GM21526 (cell line): Measurements from ENCODE around the gene PRRG4.
A peak's percentile ranks its signal among the peaks of the same experiment; 100 is the strongest.
"Not testable (repeated sequence)": the region's sequence is repeated elsewhere in the genome, so short reads cannot be mapped to it uniquely, and the experiment has no call there.

Experiments used
- ATAC-seq: cut with Tn5 transposase; IDR thresholded peaks from one replicate; pipeline ENCODE4 v1.9.1; 2021; ENCODE audit warnings: moderate library complexity; ENCODE audit not compliant: unreplicated experiment, low FRiP score

Gene PRRG4

DNA sequence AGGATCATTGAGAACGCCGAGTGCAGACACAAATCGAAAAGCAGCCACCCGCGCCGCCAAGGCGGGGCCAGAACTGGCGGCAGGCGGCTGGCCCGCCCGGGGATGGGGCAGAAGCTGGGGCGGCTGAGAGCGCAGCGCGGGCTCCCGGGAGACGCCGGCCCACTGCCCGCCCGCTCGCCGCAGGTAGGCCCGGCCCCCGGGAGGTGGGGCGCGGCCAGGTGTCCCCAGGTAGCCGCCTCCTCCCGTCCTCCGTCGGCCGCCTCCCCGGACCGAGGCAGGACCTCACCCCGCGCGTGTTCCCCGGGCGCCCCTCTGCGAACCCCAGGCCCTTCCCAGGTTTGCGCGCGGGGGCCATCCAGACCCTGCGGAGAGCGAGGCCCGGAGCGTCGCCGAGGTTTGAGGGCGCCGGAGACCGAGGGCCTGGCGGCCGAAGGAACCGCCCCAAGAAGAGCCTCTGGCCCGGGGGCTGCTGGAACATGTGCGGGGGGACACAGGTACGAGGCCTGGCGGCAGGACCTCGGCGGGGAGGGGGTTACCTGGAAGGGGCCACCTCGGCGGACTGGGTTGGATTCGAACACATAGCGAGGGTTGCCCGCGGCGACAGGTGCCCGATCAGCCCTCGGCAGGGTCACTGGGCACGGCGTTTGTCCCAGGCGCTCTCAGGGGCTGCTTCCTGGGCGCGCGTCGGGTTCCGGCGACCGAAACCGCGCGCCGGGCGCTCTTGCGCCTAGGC, at the start of gene PRRG4:
PRRG4 (plus strand) TSS at position 248 of the 733 bp plus-strand sequence. CDS start 603 bp downstream, outside the sequence.
- peak; percentile 77 for ATAC-seq

DNA sequence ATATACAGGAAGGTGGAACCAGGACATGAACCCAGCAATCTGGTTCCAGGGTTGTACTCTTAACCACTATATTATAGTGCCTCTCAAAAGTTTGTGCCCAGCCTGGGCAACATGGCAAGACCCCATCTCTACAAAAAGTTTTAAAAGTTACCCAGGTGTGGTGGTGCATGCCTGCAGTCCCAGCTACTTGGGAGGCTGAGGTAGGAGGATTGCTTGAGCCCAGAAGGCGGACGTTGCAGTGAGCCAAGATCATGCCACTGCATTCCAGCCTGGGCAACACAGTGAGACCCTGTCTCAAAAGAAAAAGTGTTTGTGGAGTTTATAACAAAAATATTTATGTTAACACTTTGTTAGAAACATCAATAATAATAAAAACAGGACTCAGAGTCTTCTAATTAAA, 48.9 kb upstream of the PRRG4 start:
- ATAC-seq: not testable (repeated sequence)

DNA sequence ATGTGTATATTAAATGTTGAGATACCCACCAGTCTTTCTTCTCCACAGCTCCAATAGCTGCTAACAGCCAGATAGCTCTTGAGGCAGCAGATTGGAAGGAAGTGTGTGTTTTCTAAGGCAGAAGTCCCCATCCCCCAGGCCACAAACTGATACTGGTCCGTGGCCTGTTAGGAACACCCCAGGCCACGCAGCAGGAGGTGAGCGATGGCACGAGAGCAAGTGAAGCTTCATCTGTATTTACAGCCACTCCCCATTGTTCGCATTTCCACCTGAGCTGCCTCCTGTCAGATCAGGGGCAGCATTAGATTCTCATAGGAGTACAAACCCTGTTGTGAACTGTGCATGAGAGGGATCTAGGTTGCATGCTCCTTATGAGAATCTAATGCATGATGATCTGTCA, 48.0 kb upstream of the PRRG4 start:
- ATAC-seq: no peak

DNA sequence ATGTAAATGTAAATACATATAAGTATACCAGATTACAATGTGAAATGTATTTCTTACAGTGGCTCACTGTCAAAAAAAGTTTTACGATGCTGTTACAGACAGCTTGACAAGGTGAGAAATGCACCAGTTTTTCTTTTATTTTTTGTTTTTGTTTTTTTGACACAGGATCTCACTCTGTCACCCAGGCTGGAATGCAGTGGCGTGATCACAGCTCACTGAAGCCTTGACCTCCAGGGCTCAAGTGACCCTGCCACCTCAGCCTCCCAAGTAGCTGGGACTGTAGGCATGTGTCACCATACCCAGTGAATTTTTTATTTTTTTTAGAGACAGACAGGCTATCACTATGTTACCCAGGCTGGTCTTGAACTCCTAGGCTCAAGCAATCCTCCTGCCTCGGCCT, 44.5 kb upstream of the PRRG4 start:
- no peak for ATAC-seq

DNA sequence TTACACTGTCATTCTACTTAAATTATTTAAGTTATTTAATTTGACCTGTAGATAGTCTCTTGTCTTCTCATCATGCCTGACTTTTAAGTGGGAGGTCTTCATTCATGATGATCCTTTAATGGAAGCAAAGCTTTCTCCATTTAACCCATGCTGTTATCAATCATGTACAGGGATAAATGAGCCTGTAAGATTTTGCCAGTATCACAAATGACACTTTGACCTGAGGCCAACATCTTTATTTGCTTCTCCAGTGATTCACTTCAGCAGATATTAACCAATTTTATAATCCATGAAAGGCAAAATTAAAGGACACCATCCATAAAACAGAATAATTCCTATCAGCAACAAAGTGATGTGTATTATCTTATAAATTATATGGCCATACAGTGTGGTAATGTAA, 42.9 kb upstream of the PRRG4 start:
- no peak for ATAC-seq

DNA sequence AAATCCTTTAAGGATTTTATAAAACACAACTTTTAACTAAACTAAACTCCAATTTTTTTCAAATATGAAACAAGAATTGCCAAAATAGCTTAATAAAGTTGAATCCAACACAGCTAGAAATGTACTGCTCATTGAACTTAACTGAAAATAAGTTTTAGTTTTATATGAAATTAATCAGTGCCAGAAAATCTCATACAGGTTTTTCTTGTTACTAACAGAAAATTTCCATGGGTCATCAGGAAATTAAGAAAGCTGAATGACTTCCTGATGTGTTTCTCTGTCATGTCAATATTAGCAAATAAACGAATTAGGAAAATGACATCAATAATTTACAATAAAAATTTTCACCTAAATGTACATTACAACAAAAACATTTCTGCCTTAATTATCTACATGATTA, 38.8 kb upstream of the PRRG4 start:
- no peak for ATAC-seq

DNA sequence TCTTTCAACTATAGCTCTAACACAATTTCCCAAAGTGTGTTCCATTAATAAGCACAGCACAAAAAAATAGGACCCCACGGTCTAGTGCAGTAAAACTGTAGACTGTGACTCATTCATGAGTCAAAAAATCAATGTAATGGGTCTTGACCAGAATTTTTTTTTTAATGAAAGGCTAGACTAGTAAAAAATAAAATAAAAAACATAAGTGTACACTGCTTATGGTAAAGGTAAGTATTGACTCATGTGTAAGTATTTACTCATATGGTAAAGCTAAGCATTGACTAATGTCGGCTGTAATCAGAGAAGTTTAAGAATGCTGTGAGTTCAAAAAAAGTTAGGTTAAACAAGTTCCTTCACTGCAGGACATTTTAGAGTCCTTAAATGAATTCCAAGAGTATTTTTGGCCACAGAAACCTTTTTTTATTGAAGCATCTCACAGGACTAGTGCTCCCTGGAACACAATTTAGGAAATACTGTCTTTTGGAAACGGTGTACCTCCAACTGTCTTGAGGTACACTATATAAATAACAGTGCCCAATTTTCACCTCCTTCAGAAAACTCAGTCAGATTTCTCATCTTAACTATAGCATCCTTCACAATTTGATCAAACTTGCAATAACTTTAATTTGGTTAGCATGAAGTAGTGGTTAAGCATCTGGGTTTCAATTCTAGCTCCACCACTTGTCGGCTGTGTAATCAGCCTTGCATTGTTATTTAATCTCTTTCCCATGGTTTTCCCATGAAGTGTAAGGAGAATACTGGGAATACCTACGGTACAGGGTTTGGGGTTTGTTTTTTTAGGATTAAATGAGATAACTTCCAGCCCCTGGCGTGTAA, 37.4 kb upstream of the PRRG4 start:
- ATAC-seq: no peak

DNA sequence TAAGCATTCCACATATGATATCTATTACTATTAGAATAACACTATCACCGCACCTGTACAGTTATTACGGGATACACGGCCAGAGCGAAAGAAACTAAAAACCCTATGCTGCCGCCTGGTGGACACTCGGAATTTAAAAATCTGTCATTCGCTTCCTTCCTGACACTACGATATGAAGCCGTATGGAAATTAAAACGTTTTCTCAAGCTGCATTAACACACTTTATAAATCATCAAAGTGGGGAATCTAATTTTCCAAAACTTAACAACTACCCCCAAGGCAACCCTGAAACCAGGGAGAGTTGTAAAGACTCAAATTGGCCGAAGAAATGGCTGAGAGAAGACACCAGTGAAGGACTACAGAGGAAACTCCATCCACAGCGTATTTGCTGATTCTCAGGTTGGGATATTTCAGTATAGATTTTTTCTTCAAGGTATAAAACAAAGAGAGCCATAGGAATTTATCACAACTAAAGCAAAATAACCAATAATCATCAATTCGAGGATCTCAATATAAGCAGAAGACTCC, 36.7 kb upstream of the PRRG4 start:
- ATAC-seq: peak; percentile 71

DNA sequence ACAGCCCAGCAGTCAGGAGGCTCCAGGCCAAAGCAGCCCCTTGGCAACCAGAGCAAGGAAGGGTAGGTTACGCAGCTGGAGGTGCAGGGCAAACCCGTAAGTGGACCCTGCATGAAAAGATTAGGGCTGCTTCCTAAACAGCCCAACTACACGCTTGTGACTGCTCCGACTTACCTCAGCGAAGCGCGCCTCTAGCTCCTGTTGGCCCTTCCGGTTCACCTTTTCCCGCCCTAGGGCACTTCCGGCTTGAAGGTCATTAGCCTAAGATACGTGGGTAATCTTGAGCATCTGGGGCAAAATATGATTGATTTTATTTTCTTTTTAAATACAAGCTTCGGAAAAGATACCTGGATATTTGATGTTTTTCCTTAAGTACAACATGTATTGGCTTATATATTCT, 35.3 kb upstream of the PRRG4 start, which contains the start of gene CCDC73:
CCDC73 (minus strand) TSS at position 224 of the 400 bp plus-strand sequence. CDS start 34,419 bp downstream, outside the sequence.
- no peak for ATAC-seq

DNA sequence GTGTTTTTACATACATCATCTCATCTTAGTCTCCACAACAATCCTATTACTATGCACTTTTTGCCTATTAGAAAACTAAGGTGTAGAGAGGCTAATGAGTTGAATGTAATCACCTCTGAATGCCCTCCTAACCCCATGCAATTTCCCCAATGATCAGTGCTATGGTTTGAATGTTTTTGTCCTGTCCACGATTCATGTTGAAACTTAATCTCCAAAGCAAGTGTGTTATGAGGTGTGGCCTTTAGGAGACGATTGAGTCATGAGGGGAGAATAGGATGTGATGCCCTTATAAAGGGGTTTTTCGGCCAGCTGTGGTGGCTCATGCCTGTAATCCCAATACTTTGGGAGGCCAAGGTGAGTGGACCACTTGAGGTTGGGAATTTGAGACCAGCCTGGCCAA, 33.3 kb upstream of the PRRG4 start:
- no peak for ATAC-seq

DNA sequence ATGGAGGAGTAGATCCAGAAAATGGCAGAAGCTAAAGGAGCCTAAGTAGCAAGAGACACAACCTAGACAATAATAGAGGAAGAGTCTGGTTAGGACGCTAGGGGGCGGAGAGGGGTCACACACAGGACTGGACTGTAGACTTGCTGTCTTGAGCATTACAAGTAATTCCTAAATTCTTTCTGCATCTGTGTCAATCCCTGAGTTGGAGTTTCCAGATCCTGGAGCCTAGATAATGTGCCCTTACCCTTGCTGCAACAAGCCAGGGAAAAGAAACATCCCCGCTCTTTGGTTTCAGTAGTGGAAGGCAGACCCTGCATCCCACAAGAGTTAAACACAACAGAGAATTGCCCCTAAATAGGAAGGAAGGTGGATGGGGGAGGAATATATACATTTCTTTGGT, 20.4 kb upstream of the PRRG4 start:
- ATAC-seq: peak; percentile 98

DNA sequence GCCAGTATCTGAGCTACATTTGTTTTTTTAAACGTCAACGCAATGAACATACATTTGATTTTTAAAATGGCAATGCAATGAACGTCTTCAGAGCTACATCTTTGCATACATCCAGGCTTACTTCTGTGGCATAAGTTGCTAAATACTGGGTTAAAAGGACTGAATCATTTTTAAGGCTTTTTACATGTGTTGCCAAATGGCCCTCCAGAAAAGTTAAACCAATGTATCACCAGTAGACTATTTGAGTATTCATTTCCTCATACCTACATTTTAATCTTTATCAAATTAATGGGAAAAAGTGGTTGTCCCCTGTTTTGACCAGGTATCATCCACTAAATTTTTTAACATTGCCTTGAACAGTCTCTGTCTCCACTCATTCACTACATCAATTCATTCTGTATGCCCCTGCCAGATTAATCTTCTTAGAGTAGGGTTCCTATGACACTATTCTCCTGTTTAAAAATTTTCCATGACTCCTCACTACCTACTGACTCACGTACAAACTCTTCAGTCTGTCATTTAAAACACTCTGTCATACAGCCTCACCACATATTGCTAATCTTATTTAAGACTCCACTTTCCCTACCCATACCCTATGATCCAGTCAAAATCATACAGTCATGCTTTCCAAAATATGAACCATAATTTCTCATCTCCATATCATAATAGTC, 12.4 kb upstream of the PRRG4 start:
- no peak for ATAC-seq

DNA sequence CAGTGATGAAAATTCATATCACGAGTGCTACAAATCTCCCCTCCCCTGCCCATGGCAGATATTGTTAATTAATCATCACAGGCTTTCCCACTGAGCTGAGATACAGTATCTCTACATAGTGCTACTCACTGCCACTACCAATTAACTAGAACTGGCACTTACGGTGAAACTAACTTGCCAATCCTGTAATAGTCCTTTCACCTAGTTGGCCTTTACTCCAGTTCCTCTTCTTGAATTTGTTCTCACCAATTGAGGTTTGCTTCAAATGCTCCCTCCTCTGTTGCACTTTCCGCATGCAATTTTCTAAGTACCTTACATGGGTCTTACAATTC, 11.9 kb upstream of the PRRG4 start:
- no peak for ATAC-seq

DNA sequence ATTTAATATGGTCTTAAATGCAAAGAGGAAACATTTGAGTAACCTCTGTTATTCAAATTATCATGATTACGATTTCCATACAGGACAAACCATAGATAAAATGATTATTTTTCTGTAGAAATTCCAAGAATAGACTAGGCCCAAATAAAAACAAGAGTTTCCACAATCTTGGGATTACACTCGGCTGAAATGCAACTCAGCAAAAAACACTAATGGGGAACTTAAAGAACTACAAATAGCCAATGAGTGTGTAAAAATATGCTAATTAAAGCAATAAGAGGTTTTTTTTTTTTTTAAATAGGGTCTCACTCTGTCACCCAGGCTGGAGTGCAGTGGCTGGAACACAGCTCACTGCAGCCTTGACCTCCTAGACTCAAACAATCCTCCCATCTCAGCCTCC, 10.5 kb upstream of the PRRG4 start:
- no peak for ATAC-seq

DNA sequence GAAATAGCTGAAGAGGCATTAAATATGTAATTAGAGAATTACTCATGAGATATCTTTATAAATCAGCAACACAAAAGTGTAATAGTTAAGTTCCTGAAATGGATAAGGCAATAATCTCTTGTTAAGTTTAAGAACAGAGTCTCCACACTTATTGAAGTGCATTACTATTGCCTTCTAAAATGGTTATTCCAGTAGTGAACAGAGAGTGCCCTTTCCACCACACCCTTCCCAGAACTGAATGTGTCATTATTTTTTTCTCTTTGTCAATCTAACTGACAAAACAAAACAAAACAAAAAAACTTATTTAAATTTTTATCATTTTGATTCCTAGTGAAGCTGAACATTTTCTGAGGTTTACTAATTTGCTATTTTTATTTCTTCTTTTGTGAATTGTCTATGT, 9.2 kb upstream of the PRRG4 start:
- no peak for ATAC-seq

DNA sequence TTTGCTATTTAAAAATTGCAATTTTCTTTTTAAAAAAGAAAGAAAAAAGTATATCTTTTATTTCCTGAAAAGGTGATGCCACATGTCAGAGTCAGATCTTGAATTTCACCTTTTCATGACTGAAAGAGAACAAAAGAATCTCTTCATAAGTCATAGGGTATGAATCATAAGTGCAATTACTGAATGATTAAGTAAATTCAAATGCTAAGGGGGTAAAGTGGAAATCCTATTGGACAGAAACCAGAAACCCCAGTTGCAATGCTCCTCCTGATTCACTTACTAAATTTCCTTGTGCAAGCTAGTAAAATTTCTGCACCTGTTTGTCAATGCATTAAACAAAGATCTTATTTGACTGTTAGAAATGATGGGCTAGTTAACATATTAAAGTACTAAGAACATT, 8.2 kb upstream of the PRRG4 start:
- no peak for ATAC-seq

DNA sequence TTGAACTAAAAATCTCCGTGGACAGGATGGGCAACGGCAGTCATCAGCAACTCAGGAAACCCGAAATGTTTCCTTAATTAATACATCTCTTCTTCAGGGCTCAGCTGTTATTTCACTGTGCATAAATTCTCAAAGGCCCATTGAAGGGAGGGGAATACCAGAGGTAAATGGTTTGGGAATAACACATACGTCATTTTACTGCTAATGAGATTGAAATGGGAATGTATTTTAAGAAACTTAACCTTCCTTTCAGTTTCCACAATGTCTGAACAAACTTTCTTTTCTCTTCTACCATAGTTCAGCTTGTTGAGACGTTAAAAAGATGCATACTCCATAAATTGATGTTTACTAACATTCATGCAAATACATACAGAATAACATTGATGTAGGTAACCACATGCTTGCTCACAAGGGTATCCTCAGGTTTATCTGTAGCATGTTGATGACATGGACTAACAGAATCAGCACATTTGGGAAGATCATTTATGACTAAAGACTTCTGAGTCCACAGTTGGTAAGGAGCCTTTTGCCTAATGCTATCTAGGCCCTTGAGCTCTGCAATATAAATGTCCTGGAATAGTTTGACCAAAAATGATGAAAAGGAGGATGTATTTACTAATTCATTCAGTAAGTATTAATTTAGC, 7.7 kb upstream of the PRRG4 start:
- no peak for ATAC-seq

DNA sequence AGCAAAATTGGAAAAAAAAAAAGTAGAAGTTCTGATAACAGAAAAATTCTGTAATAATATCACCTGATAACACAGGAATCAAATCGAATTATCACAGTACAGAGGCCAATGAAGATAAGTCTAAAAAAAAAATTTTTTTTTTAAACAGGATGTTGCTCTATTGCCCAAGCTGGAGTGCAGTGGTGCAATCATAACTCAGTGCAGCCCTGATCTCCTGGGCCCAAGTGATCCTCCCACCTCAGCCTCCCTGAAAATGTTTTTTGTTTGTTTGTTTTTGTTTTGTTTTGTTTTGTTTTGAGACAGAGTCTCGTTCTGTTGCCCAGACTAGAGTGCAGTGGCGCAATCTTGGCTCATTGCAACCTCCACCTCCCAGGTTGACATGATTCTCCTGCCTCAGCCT, 6.1 kb upstream of the PRRG4 start:
- not testable (repeated sequence) for ATAC-seq

DNA sequence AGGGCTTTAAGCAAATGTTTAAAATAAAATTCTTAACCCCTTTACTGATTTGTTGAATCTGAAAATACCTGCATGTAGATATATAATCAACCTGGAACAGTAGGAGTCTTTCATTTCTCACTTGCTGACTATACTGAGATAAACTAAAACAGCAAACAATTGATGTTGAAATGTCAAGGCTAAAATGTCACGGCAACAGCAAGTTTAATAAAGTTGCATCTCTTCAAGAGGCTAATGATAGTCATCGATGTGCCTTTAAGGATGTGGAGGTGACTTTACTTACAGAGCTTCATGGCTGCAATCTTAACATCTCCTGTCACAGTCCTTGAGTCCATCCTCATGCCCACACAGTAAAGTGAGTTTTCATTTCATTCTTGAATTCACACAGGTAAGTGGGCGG, 3.6 kb upstream of the PRRG4 start:
- no peak for ATAC-seq

DNA sequence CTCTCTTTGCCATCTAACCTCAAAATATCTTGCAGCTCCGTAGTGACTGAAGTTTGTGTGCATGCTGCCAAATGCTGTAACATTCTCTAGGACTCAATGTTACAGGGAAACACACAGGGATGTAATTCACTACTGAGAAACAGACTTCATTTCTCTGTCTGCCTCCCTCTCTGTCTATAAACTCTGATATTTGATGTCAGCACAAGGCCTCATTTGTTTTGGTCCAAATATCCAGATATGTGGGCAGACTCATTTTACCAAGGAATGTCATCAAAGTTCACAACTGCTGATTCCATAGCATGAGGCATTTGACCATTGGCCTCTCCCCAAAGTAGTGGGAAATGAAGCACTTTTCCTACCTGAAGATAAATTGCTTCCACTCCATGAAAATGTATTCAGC, 2.5 kb upstream of the PRRG4 start:
- no peak for ATAC-seq
